Vagina (tissue), 2 donors: ENCODE measurements around the gene TOPBP1.

Experiments
- POLR2A ChIP-seq, 2 donors: fragments of 450-650 bp; IDR thresholded peaks; one replicate each; pipeline ENCODE4 v1.6.1; 2017; ENCODE audit warnings: antibody characterized with exemption in 2 of 2, mild to moderate bottlenecking in 2 of 2, moderate library complexity in 2 of 2
- TF ChIP-seq, protein P1 (sequence below), 3 experiments: fragments of 450-650 bp in 2 of 3; fragments of 200-600 bp in 1 of 3; sonication (generic) in 1 of 3; IDR thresholded peaks; one replicate each; pipeline ENCODE4 v1.5.1; 2017 to 2019; ENCODE audit warnings: antibody characterized with exemption in 3 of 3, mild to moderate bottlenecking in 2 of 3, moderate library complexity in 2 of 3

DNA sequence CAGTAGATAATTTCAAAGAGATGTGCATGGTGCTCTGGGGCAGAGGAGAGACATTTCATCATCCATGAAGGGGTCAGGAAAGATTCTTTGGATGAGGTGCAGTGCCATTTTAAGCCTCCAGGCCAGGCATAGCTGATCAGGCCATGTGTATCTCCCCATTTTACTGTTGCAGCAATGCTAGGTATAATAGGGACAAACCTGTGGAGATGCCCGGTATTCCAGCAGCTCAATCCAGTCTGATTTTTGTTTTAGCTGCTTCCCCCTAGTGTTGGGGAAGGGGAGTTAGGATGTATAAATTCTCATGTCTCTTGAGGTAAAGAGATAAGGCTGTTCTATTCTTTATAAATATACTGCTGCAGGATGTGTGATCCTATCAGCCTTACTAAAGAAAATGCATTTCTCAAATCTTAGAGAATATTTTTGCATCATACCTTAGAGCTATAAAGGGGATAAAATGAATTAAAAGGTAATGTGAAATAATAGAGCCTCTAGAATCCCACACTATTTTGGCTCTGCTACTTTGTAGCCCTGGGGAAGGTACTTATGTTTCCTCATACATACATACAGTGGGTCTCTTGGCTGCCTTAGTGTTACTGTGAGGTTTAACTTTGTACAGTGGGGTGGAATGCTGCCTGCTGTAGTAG lies 83.1 kb downstream of the TOPBP1 start:
- TF ChIP-seq POLR2A (IDR thresholded peaks at IDR 0.05) = no peak
- TF ChIP-seq, protein P1, sequence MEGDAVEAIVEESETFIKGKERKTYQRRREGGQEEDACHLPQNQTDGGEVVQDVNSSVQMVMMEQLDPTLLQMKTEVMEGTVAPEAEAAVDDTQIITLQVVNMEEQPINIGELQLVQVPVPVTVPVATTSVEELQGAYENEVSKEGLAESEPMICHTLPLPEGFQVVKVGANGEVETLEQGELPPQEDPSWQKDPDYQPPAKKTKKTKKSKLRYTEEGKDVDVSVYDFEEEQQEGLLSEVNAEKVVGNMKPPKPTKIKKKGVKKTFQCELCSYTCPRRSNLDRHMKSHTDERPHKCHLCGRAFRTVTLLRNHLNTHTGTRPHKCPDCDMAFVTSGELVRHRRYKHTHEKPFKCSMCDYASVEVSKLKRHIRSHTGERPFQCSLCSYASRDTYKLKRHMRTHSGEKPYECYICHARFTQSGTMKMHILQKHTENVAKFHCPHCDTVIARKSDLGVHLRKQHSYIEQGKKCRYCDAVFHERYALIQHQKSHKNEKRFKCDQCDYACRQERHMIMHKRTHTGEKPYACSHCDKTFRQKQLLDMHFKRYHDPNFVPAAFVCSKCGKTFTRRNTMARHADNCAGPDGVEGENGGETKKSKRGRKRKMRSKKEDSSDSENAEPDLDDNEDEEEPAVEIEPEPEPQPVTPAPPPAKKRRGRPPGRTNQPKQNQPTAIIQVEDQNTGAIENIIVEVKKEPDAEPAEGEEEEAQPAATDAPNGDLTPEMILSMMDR (IDR thresholded peaks at IDR 0.05) = peak in 1 of 3 experiments; percentile 36
